H1 (cell line): ENCODE results near the gene BCAP31. TPM values are rescaled to one million over a fixed set of nuclear protein-coding genes. Genes with fewer than 3 reads are reported as not detected.

Experiments used
- CTCF ChIA-PET: fragments of 300-600 bp; sonication (Branson Sonifier 250); formaldehyde crosslinking; loops from one replicate; lab custom pipeline; 2021; ENCODE audit not compliant: partially characterized antibody; lab: Charles Lee
- POLR2A ChIA-PET: fragments of 300-600 bp; sonication (Branson Sonifier 250); formaldehyde crosslinking; loops from one replicate; lab custom pipeline; 2021; ENCODE audit warnings: inconsistent platforms; ENCODE audit not compliant: partially characterized antibody; lab: Charles Lee
- DNase-seq, 2 experiments: peaks; one replicate each; pipeline versions ENCODE4 v3.0.0 to v3.0.0-alpha.2; 2010 to 2022; ENCODE audit warnings: low spot score in 2 of 2, low read depth in 1 of 2, mixed read lengths in 1 of 2
- FAIRE-seq: peaks from 2 replicates; lab custom pipeline; 2011; peaks lifted over from hg19 to GRCh38; lab: Jason Lieb, UNC
- H2AFZ ChIP-seq: 2 replicates; pipeline ENCODE4 v1.8.1; 2012; ENCODE audit warnings: low read length, inconsistent platforms
- H2AK5ac ChIP-seq: 2 replicates; pipeline ENCODE4 v1.6.1; 2013; ENCODE audit warnings: low read depth, low read length
- H2BK120ac ChIP-seq: replicated peaks from 2 replicates; pipeline ENCODE3; 2013; ENCODE audit warnings: low read depth, low read length, inconsistent platforms
- H2BK12ac ChIP-seq: 2 replicates; pipeline ENCODE4 v1.6.1; 2013; ENCODE audit warnings: low read depth, low read length
- H2BK15ac ChIP-seq: 2 replicates; pipeline ENCODE4 v1.6.1; 2013; ENCODE audit warnings: low read length
- H2BK20ac ChIP-seq: 2 replicates; pipeline ENCODE4 v1.6.1; 2013; ENCODE audit warnings: low read length
- H2BK5ac ChIP-seq: 2 replicates; pipeline ENCODE4 v1.6.1; 2013; ENCODE audit warnings: low read depth, low read length
- H3K14ac ChIP-seq: 2 replicates; pipeline ENCODE4 v1.6.1; 2013; ENCODE audit warnings: inconsistent platforms; ENCODE audit not compliant: insufficient read length
- H3K18ac ChIP-seq: 2 replicates; pipeline ENCODE4 v1.6.1; 2013; ENCODE audit warnings: low read length; ENCODE audit errors: extremely low read depth
- H3K23ac ChIP-seq: 2 replicates; pipeline ENCODE4 v1.6.1; 2013; ENCODE audit warnings: inconsistent platforms; ENCODE audit not compliant: insufficient read length
- H3K23me2 ChIP-seq: 2 replicates; pipeline ENCODE4 v1.6.1; 2013; ENCODE audit warnings: low read depth, low read length
- H3K27ac ChIP-seq: 2 replicates; pipeline ENCODE4 v1.6.1; 2011; ENCODE audit warnings: low read depth, low read length, inconsistent platforms
- H3K27me3 ChIP-seq, 4 experiments: replicated peaks in 1 of 4; 1 replicate in 1 of 4; 2 replicates in 3 of 4; pipeline versions ENCODE4 v1.6.1 to v1.8.1; 2011 to 2013; ENCODE audit warnings: low read length in 3 of 4, mild to moderate bottlenecking in 3 of 4, inconsistent platforms in 2 of 4, mixed read lengths in 2 of 4, moderate library complexity in 1 of 4; ENCODE audit not compliant: control insufficient read depth in 3 of 4, insufficient read depth in 3 of 4; ENCODE audit errors: extremely low read depth in 1 of 4
- H3K36me3 ChIP-seq, 4 experiments: 2 replicates each; pipeline versions ENCODE4 v1.6.1 to v1.8.1; 2011 to 2013; ENCODE audit warnings: mild to moderate bottlenecking in 4 of 4, low read length in 3 of 4, moderate library complexity in 2 of 4, control low read depth in 1 of 4, inconsistent platforms in 1 of 4; ENCODE audit not compliant: insufficient read depth in 4 of 4, control insufficient read depth in 2 of 4
- H3K4ac ChIP-seq: replicated peaks from 2 replicates; pipeline ENCODE3; 2013; ENCODE audit warnings: low read length, low read depth, mixed read lengths, inconsistent platforms; ENCODE audit not compliant: insufficient read length
- H3K4me1 ChIP-seq, 4 experiments: replicated peaks in 1 of 4; 1 replicate in 1 of 4; 2 replicates in 3 of 4; pipeline versions ENCODE4 v1.6.1 to v1.8.1; 2011 to 2013; ENCODE audit warnings: low read length in 3 of 4, inconsistent platforms in 2 of 4, mixed read lengths in 1 of 4; ENCODE audit not compliant: insufficient read depth in 4 of 4, control insufficient read depth in 3 of 4
- H3K4me2 ChIP-seq, 2 experiments: 2 replicates each; pipeline versions ENCODE4 v1.6.1 to v1.8.1; 2011 to 2013; ENCODE audit warnings: low read depth in 2 of 2, low read length in 2 of 2, control low read depth in 1 of 2, inconsistent platforms in 1 of 2, mild to moderate bottlenecking in 1 of 2; ENCODE audit not compliant: insufficient read depth in 1 of 2
- H3K4me3 ChIP-seq, 4 experiments: fragments of 200-600, 300-600 bp in 1 of 4; sonication (generic), shearing (Covaris generic), sonication (Bioruptor Twin) in 1 of 4; 2 replicates each; pipeline versions ENCODE4 v1.5.1 to v1.8.1; 2011 to 2016; ENCODE audit warnings: low read length in 4 of 4, low read depth in 3 of 4, control low read depth in 2 of 4, inconsistent platforms in 2 of 4, mild to moderate bottlenecking in 2 of 4, mixed read lengths in 1 of 4, moderate library complexity in 1 of 4; ENCODE audit not compliant: insufficient read depth in 2 of 4; ENCODE audit errors: extremely low read depth in 1 of 4
- H3K56ac ChIP-seq: replicated peaks from 2 replicates; pipeline ENCODE3; 2013; ENCODE audit warnings: low read depth, mild to moderate bottlenecking, mixed read lengths, low read length, inconsistent platforms; ENCODE audit not compliant: insufficient read length
- H3K79me1 ChIP-seq: 2 replicates; pipeline ENCODE4 v1.6.1; 2013; ENCODE audit warnings: low read depth, low read length, control low read depth
- H3K79me2 ChIP-seq, 2 experiments: 2 replicates each; pipeline versions ENCODE4 v1.6.1 to v1.8.1; 2012 to 2013; ENCODE audit warnings: low read length in 2 of 2, mild to moderate bottlenecking in 2 of 2, inconsistent platforms in 1 of 2; ENCODE audit not compliant: insufficient read depth in 2 of 2, control insufficient read depth in 1 of 2
- H3K9ac ChIP-seq, 4 experiments: replicated peaks in 1 of 4; 1 replicate in 1 of 4; 2 replicates in 3 of 4; pipeline versions ENCODE4 v1.6.1 to v1.8.1; 2011 to 2013; ENCODE audit warnings: low read depth in 3 of 4, low read length in 3 of 4, control low read depth in 2 of 4, mild to moderate bottlenecking in 2 of 4, moderate library complexity in 2 of 4, inconsistent platforms in 1 of 4; ENCODE audit errors: extremely low read depth in 1 of 4
- H3K9me3 ChIP-seq, 2 experiments: 2 replicates each; pipeline versions ENCODE4 v1.6.1 to v1.8.1; 2012 to 2013; ENCODE audit warnings: mild to moderate bottlenecking in 2 of 2, moderate library complexity in 2 of 2, control low read depth in 1 of 2, inconsistent platforms in 1 of 2, low read depth in 1 of 2, low read length in 1 of 2, mixed read lengths in 1 of 2; ENCODE audit not compliant: insufficient read depth in 2 of 2
- H4K20me1 ChIP-seq, 2 experiments: replicated peaks in 1 of 2; 2 replicates each; pipeline versions ENCODE3 to v1.8.1; 2011 to 2013; ENCODE audit warnings: inconsistent platforms in 2 of 2, low read length in 2 of 2, mild to moderate bottlenecking in 1 of 2; ENCODE audit not compliant: insufficient read depth in 2 of 2, control insufficient read depth in 1 of 2
- H4K5ac ChIP-seq: 2 replicates; pipeline ENCODE4 v1.6.1; 2013; ENCODE audit warnings: low read length, low read depth, mixed read lengths, inconsistent platforms; ENCODE audit not compliant: insufficient read length
- H4K8ac ChIP-seq: 2 replicates; pipeline ENCODE4 v1.8.0; 2013; ENCODE audit warnings: mild to moderate bottlenecking, moderate library complexity, low read length, inconsistent platforms; ENCODE audit not compliant: insufficient read depth; ENCODE audit errors: extremely low read depth
- H4K91ac ChIP-seq: replicated peaks from 2 replicates; pipeline ENCODE3; 2013; ENCODE audit warnings: low read length, mixed read lengths, inconsistent platforms; ENCODE audit not compliant: insufficient read length
- CBX8 ChIP-seq: fragments of 300-800, 300-1000 bp; sonication (generic); IDR thresholded peaks from 2 replicates; pipeline ENCODE4 v1.7.1; 2016; ENCODE audit warnings: low read depth, low read length, borderline replicate concordance
- EGR1 ChIP-seq: IDR thresholded peaks from 2 replicates; pipeline ENCODE4 v1.6.1; 2011; ENCODE audit warnings: low read depth, low read length, borderline replicate concordance
- JUN ChIP-seq: IDR thresholded peaks from 2 replicates; pipeline ENCODE4 v1.6.1; 2011; ENCODE audit warnings: low read depth, mild to moderate bottlenecking, improper control_type of control experiment, low read length
- TAF7 ChIP-seq: optimal IDR thresholded peaks from 2 replicates; pipeline ENCODE3; 2011; ENCODE audit warnings: low read depth, mild to moderate bottlenecking, inconsistent platforms, low read length, moderate library complexity, borderline replicate concordance
- WGBS, 2 experiments: shearing (Covaris generic) in 1 of 2; methylation state at CpG; one replicate each; pipeline versions ENCODE4 v1.1.6 to v1.1.7; 2013 to 2015; ENCODE audit warnings: low lambda C conversion rate in 2 of 2, mixed read lengths in 2 of 2, inconsistent platforms in 1 of 2, low coverage in 1 of 2, missing lambda C conversion rate in 1 of 2; ENCODE audit not compliant: insufficient replicate concordance in 2 of 2, insufficient coverage in 1 of 2, insufficient read length in 1 of 2; ENCODE audit errors: extremely low coverage in 1 of 2, missing lambda C conversion rate in 1 of 2; 5-methylcytosine and 5-hydroxymethylcytosine counted together
- polyA plus RNA-seq, 7 experiments: library from polyadenylated mRNA; depleted of rRNA in 3 of 7; stranded (reverse) in 5 of 7; unstranded in 2 of 7; fragments of >200 nt in 5 of 7; fragments of 200-250 nt in 2 of 7; gene quantifications; 1 replicate in 5 of 7; 2 replicates in 1 of 7; 4 replicates in 1 of 7; pipeline versions ENCODE4 v1.2.1 to v1.2.3, GENCODE V29; 2011 to 2013; ENCODE audit warnings: missing spikeins in 2 of 7, mixed read lengths in 2 of 7
- total RNA-seq: library from RNA; stranded (reverse); fragmentation: NEBNext Ultra II Directional; extraction: Animal tissue kit (Norgen Biotek cat#: 25700); gene quantifications from 2 replicates; pipeline ENCODE4 v1.2.1, GENCODE V29; 2021
- TF ChIP-seq, protein P1 (sequence below), 3 experiments: IDR thresholded peaks; 1 replicate in 2 of 3; 2 replicates in 1 of 3; pipeline versions ENCODE4 v1.5.1 to v1.6.1; 2011; ENCODE audit warnings: low read length in 3 of 3, mild to moderate bottlenecking in 3 of 3, inconsistent platforms in 2 of 3, low read depth in 1 of 3, moderate library complexity in 1 of 3; ENCODE audit not compliant: insufficient read depth in 1 of 3; ENCODE audit errors: control extremely low read depth in 1 of 3
- TF ChIP-seq, protein P2 (sequence below): IDR thresholded peaks from 2 replicates; pipeline ENCODE4 v1.6.1; 2011; ENCODE audit warnings: low read depth, mild to moderate bottlenecking, low read length; ENCODE audit not compliant: insufficient read depth

BCAP31 gene
- total and polyA plus RNA-seq, 2 of the 8 experiments (the other 6 are each of a cell fraction or from before 2014, with no cell fraction given): 136 to 159 TPM

DNA sequence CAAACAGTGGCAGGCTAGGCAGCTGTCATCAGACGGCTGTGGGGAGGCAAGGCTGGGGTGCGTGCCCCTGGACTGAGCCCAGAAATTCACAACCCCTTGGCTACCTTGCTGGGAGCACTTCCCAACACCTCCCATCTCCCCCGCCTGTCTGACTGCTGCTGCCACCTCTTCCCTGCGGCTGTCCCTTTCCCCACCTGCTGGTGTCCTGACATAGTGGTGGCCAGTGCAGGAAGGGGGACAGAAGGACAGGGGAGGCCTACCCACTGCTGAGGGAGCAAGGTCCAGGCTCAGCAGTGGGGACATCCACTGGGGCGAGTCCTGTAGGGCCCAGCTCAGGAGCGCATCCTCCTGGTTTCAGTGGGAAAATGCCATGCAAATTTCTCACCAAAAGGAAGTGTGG lies 3.9 kb upstream of the BCAP31 start:
- no peak overlapping the region for H2AK5ac ChIP-seq
- H2BK12ac ChIP-seq: no peak overlapping the region
- no peak overlapping the region for H3K9ac ChIP-seq
- H3K4me3 ChIP-seq: no peak overlapping the region
- H3K23me2 ChIP-seq: peaks cover under 1% of the 10 kb centered on the region; the same call in 1 of the 2 replicates
- no peak overlapping the region for H3K14ac ChIP-seq
- FAIRE-seq (no peak), DNase-seq (no peak)
- 86% methylated on average over 4 of the region's 6 CpGs; no CpG with 5 or more reads in 1 of the 2 experiments for WGBS, 2 experiments
- no peak overlapping the region for H3K4me2 ChIP-seq
- no peak overlapping the region for H2BK15ac ChIP-seq
- H3K36me3 ChIP-seq: no peaks in the 10 kb centered on the region
- no peak overlapping the region for H3K56ac ChIP-seq
- no peak overlapping the region for H2BK120ac ChIP-seq
- peaks cover 1 to 9% of the 10 kb centered on the region in 2 experiments for H4K20me1 ChIP-seq
- H3K9me3 ChIP-seq: no peaks in the 10 kb centered on the region
- H2AFZ ChIP-seq: no peak overlapping the region
- H3K23ac ChIP-seq: no peak overlapping the region
- no peak overlapping the region for H4K91ac ChIP-seq
- no peak overlapping the region for H3K4ac ChIP-seq
- peaks cover 0 to 18% (median 9%) of the 10 kb centered on the region in 4 experiments; a peak in 6 of 7 replicates for H3K4me1 ChIP-seq
- no peak overlapping the region for H3K27ac ChIP-seq
- H2BK20ac ChIP-seq: no peak overlapping the region
- CTCF ChIA-PET: interaction anchor here (0.9 to 1.8 kb wide), 5 partner anchors 8 to 162 kb away, joined by 3 to 6 read pairs (median 4); no protein-coding TSS in a partner anchor
- no peak overlapping the region for H3K18ac ChIP-seq
- TF ChIP-seq EGR1 (no peak), JUN (no peak), TAF7 (no peak), CBX8 (no peak)
- TF ChIP-seq, protein P1, sequence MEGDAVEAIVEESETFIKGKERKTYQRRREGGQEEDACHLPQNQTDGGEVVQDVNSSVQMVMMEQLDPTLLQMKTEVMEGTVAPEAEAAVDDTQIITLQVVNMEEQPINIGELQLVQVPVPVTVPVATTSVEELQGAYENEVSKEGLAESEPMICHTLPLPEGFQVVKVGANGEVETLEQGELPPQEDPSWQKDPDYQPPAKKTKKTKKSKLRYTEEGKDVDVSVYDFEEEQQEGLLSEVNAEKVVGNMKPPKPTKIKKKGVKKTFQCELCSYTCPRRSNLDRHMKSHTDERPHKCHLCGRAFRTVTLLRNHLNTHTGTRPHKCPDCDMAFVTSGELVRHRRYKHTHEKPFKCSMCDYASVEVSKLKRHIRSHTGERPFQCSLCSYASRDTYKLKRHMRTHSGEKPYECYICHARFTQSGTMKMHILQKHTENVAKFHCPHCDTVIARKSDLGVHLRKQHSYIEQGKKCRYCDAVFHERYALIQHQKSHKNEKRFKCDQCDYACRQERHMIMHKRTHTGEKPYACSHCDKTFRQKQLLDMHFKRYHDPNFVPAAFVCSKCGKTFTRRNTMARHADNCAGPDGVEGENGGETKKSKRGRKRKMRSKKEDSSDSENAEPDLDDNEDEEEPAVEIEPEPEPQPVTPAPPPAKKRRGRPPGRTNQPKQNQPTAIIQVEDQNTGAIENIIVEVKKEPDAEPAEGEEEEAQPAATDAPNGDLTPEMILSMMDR (IDR thresholded peaks at IDR 0.05; ENCODE audit: control extremely low read depth in 1 of 3, insufficient read depth in 1 of 3, low read depth in 1 of 3, low read length in 3 of 3): peak in 1 of 3 experiments; percentile 23; a peak in 1 of 4 replicates
- TF ChIP-seq, protein P2, sequence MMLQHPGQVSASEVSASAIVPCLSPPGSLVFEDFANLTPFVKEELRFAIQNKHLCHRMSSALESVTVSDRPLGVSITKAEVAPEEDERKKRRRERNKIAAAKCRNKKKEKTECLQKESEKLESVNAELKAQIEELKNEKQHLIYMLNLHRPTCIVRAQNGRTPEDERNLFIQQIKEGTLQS: no peak
- no peak overlapping the region for H2BK5ac ChIP-seq
- peaks cover 0 to 4% of the 10 kb centered on the region in 2 experiments; a peak in 1 of 4 replicates for H3K79me2 ChIP-seq
- no peak overlapping the region for H4K5ac ChIP-seq
- H4K8ac ChIP-seq: no peak overlapping the region
- H3K27me3 ChIP-seq: no peaks in the 10 kb centered on the region
- POLR2A ChIA-PET: no interaction called here
- no peaks in the 10 kb centered on the region for H3K79me1 ChIP-seq
